GM18858 (cell line): ENCODE data around the gene ATP8B4.

Experiments used
- ATAC-seq: cut with Tn5 transposase; IDR thresholded peaks from one replicate; pipeline ENCODE4 v1.9.1; 2021; ENCODE audit not compliant: unreplicated experiment

ATP8B4 gene

GRCh38 chr15:50065279-50065678 is 53.8 kb downstream of the ATP8B4 start:
- no peak for ATAC-seq

DNA sequence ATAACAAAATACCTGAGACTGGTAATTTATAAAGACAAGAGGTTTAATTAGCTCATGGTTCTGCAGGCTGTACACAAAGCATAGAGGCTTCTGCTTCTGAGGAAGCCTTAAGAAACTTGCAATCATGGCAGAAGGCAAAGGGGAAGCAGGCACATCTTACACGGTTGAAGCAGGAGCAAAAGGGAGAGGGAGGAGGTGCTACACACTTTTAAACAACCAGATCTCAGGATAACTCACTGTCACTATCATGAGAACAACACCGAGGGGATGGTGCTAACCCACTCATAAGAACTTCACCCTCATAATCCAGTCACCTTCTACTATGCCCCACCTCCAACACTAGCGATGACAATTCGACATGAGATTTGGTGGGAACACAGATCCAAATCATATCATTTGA is 54.4 kb downstream of the ATP8B4 start:
- ATAC-seq, result no peak

GRCh38 chr15:50063226-50063625 is 55.8 kb downstream of the ATP8B4 start:
- ATAC-seq, result no peak

GRCh38 chr15:50061503-50061902 is 57.5 kb downstream of the ATP8B4 start:
- no peak for ATAC-seq

- ATAC-seq, result no peak
Measured at GRCh38 chr15:50059883-50060282, 59.1 kb downstream of the ATP8B4 start.

DNA sequence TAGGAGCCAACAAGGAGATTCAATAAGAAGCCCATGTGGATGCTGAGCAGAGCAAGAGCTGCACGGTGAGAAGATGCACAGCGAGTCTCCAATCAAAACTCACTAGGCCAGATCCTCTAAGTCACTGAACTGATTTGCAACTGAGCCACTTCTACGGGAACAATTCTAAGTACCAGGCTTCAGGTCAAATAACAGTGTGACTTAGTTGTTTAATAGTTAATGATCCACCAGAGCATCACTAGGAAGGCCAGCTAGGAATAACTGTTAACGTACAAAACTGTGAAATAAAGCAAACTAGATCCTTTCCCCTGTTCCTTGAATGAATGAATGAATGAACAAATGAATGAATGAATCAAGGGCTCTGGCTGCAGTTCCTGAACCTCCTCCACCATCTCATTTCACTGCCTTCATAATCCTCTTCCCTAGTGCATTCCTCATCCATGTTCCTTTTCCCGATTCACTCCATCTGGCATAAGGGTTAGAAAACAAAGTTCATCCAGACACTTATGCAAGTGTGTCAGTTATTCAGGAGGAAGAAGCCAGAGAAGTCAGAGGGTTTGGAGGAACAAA is 59.7 kb downstream of the ATP8B4 start:
- no peak for ATAC-seq

- ATAC-seq, result no peak
Measured at GRCh38 chr15:50057905-50058639, 61.0 kb downstream of the ATP8B4 start.

DNA sequence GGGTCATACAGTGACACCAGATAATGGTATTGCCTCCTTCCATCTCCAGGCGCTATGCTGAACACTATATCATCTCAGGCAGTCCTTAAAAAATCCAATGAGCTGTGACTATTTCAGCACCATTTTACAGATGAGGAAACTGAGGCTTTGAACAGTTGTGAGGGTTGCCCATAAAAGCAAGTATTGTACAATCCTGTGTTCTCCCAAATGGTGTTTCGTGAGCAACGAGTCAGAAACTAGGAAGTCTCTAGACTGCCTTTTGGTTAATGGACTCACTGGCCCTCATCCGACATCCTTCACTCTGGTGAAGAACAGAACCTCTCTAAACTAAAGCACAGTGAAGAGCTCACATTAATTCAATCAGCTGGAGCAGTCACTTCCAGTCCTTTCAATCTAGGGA is 61.8 kb downstream of the ATP8B4 start:
- no peak for ATAC-seq

DNA sequence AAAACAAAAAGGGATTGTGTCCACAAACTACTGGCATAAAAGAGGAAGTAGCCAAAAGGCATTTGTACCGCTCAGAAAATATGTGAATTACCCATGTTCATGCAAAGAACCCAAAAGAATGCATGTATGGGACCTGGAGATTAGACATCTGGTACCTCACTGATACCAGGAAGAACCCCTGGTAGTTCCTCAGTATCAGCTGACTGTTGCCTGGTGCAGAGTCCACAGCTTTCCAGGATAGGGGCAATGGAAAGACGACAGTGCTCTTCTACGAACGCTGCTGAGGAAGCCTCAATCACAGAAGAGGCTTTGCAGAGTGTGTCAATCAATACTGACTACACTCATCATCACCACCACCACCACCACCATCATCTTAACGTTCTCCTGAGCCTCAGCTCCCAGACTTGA is 63.3 kb downstream of the ATP8B4 start:
- no peak for ATAC-seq

GRCh38 chr15:50055332-50055731 is 63.7 kb downstream of the ATP8B4 start:
- no peak for ATAC-seq

GRCh38 chr15:50053055-50053856 is 65.8 kb downstream of the ATP8B4 start:
- no peak for ATAC-seq

DNA sequence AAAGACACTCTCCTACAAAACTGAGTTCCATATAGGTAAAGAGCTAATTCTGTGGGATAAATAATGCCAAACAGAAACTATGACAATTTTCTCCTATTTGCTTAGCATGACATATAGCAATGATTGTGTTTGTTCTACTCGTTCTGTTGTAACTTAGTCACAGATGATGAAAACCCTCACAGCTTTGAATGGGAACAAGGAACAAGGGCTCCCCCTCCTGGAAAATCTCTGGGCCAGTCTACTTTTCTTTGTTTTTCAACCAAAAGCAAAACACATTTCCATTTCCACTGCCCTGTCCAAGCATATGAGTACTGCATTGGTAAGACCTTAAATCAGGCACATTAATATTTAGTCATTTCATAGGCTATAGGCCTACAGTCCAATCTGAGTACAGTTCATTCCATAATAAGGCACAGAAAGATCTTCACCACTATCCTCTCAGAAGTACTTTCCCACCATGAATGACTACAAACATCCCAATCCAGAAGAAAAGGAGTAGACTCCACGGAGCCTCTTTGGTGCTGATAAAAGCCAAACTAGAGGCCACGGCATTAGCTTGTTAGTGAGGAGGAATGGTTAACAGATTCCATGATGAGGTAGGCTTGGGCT is 67.1 kb downstream of the ATP8B4 start:
- ATAC-seq, result no peak

GRCh38 chr15:50050986-50051743 is 67.9 kb downstream of the ATP8B4 start:
- ATAC-seq, result no peak

- ATAC-seq, result no peak
Measured at GRCh38 chr15:50049871-50050270, 69.2 kb downstream of the ATP8B4 start.

- ATAC-seq, result no peak
Measured at GRCh38 chr15:50046867-50047266, 72.2 kb downstream of the ATP8B4 start.

DNA sequence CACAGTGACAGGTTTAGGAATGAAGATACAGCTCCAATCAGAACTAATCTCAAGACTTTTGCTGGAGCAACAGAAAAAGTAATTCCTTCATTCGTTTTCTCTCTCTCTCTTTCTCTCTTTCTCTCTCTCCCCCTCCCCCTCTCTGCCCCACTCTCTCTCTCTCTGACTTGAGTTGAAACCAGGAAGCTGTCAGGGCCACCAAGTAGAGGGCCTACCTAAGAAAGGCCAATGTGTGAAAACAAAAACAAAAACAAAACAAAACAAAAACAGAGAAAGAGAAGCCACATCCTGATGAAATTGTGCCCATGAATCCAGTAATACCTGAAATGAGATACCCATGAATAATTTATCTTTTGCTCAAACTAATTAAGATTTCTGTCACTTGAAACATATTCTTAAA is 72.9 kb downstream of the ATP8B4 start:
- ATAC-seq, result no peak

DNA sequence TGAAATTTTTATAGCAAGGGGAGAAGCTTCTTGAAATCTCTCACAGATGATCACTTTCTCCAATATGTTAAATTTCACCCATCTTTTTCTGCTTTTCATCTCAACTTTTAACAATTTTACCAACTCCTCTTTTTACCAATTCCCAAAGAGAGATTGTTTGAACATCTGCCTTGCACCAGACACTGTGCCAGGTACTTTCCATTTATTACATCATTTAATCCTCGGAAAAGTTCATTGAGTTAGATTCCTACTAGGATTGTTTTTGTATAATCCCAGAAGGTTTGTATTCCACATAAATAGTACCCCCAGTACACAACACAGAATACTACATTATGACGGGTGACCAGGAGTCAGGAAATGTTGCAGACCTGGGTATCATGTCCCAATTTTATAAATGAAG is 74.1 kb downstream of the ATP8B4 start:
- ATAC-seq, result no peak

DNA sequence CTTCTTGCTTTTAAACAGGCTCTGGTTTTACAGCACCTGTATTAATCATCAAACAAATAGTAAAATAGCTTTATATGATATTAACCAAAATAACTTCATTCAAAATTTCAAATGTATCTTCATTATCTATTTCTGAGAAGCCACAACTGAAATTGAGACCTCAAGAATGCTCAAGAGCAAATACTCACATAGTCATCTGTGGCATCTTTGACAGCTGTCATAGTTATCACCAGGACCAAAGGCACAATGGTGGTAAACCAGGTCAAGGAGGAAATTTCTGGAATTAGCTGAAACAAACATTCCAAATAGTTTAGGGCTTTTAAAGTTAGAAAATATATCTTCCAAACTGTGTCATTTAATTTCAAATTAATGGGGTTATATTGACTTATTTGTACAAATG is 74.6 kb downstream of the ATP8B4 start:
- no peak for ATAC-seq

GRCh38 chr15:50042775-50043174 is 76.3 kb downstream of the ATP8B4 start:
- no peak for ATAC-seq

GRCh38 chr15:50030456-50030855 is 88.6 kb downstream of the ATP8B4 start:
- ATAC-seq, result no peak

- no peak for ATAC-seq
Measured at GRCh38 chr15:50028326-50028725, 90.7 kb downstream of the ATP8B4 start.
